ENCODE measurements around the gene USH2A. TPM values are rescaled to one million over a fixed set of nuclear protein-coding genes. Genes with fewer than 3 reads are reported as not detected.

The USH2A gene
- total RNA-seq, 1 donor from 2014 or later: not detected

- Histone ChIP-seq H3K36me3 (ENCODE audit: control insufficient read depth, insufficient read depth, low read length) (peaks cover 1% of the 10 kb centered on the region), H3K4me3 (ENCODE audit: low read depth, low read length) (no peak overlapping the region), H3K27me3 (ENCODE audit: control insufficient read depth, insufficient read depth, low read length) (no peaks in the 10 kb centered on the region)
- no peak for DNase-seq (ENCODE audit: low read depth)
- TF ChIP-seq, protein P1, sequence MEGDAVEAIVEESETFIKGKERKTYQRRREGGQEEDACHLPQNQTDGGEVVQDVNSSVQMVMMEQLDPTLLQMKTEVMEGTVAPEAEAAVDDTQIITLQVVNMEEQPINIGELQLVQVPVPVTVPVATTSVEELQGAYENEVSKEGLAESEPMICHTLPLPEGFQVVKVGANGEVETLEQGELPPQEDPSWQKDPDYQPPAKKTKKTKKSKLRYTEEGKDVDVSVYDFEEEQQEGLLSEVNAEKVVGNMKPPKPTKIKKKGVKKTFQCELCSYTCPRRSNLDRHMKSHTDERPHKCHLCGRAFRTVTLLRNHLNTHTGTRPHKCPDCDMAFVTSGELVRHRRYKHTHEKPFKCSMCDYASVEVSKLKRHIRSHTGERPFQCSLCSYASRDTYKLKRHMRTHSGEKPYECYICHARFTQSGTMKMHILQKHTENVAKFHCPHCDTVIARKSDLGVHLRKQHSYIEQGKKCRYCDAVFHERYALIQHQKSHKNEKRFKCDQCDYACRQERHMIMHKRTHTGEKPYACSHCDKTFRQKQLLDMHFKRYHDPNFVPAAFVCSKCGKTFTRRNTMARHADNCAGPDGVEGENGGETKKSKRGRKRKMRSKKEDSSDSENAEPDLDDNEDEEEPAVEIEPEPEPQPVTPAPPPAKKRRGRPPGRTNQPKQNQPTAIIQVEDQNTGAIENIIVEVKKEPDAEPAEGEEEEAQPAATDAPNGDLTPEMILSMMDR (IDR thresholded peaks at IDR 0.05; ENCODE audit: insufficient read depth, low read length, poor library complexity, severe bottlenecking): no peak
Measured at GRCh38 chr1:215603319-215603718, 819.9 kb downstream of the USH2A start.

GRCh38 chr1:215601276-215601675, 822.0 kb downstream of the USH2A start:
- Histone ChIP-seq H3K36me3 (ENCODE audit: control insufficient read depth, insufficient read depth, low read length) (peaks cover 1% of the 10 kb centered on the region), H3K27me3 (ENCODE audit: control insufficient read depth, insufficient read depth, low read length) (no peaks in the 10 kb centered on the region), H3K4me3 (ENCODE audit: low read depth, low read length) (no peak overlapping the region)
- TF ChIP-seq, protein P1 (IDR thresholded peaks at IDR 0.05; ENCODE audit: insufficient read depth, low read length, poor library complexity, severe bottlenecking): no peak
- DNase-seq (ENCODE audit: low read depth): no peak

- Histone ChIP-seq H3K27me3 (ENCODE audit: control insufficient read depth, insufficient read depth, low read length) (no peaks in the 10 kb centered on the region), H3K36me3 (ENCODE audit: control insufficient read depth, insufficient read depth, low read length) (no peaks in the 10 kb centered on the region), H3K4me3 (ENCODE audit: low read depth, low read length) (no peak overlapping the region)
- DNase-seq (ENCODE audit: low read depth): no peak
- TF ChIP-seq, protein P1 (IDR thresholded peaks at IDR 0.05; ENCODE audit: insufficient read depth, low read length, poor library complexity, severe bottlenecking): no peak
Measured at GRCh38 chr1:215600867-215601266, 822.4 kb downstream of the USH2A start.

DNA sequence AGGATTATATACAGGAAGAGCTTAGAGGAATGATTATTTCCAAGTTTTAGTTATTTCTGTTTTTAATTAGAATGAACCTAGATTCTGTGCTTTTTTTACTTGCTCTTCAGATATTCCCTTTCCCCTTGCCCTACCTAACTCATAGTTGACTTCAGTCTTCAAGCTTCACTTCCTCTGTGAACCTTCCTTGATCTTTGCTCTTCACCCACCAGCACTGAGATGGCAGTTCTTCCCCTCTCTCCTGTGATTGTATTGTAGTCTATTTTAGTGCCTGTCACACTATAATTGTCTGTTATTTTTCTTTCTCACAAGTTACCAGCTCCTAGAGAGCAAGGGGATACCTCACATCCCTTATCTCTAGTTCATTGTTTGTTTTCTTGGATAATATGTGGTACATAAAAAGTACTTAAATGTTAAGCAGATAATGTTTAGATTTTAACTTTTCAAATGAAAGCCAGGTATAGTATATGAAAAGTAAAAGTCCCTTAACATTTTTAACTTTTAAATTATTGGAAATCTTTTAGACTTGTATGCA, 822.9 kb downstream of the USH2A start:
- DNase-seq (ENCODE audit: low read depth): no peak
- H3K36me3 ChIP-seq (ENCODE audit: control insufficient read depth, insufficient read depth, low read length): no peaks in the 10 kb centered on the region
- no peaks in the 10 kb centered on the region for H3K27me3 ChIP-seq (ENCODE audit: control insufficient read depth, insufficient read depth, low read length)

GRCh38 chr1:215599418-215600074, 823.7 kb downstream of the USH2A start:
- Histone ChIP-seq H3K4me3 (ENCODE audit: low read depth, low read length) (no peak overlapping the region), H3K27me3 (ENCODE audit: control insufficient read depth, insufficient read depth, low read length) (no peaks in the 10 kb centered on the region), H3K36me3 (ENCODE audit: control insufficient read depth, insufficient read depth, low read length) (no peaks in the 10 kb centered on the region)
- TF ChIP-seq, protein P1 (IDR thresholded peaks at IDR 0.05; ENCODE audit: insufficient read depth, low read length, poor library complexity, severe bottlenecking): no peak
- no peak for DNase-seq (ENCODE audit: low read depth)

More for the DNA sequence above, 822.9 kb downstream of the USH2A start:
- H3K4me3 ChIP-seq (ENCODE audit: low read depth, low read length): no peak overlapping the region
- TF ChIP-seq, protein P1 (IDR thresholded peaks at IDR 0.05; ENCODE audit: insufficient read depth, low read length, poor library complexity, severe bottlenecking): no peak

- no peaks in the 10 kb centered on the region for H3K36me3 ChIP-seq (ENCODE audit: control insufficient read depth, insufficient read depth, low read length)
- no peak overlapping the region for H3K4me3 ChIP-seq (ENCODE audit: low read depth, low read length)
- H3K27me3 ChIP-seq (ENCODE audit: control insufficient read depth, insufficient read depth, low read length): no peaks in the 10 kb centered on the region
- TF ChIP-seq, protein P1 (IDR thresholded peaks at IDR 0.05; ENCODE audit: insufficient read depth, low read length, poor library complexity, severe bottlenecking): no peak
- no peak for DNase-seq (ENCODE audit: low read depth)
Measured at GRCh38 chr1:215597961-215598360, 825.3 kb downstream of the USH2A start.
